Mesenchymal stem cell (in vitro differentiated cells and primary cell): ENCODE results near the gene ELMO1.

Experiments
- DNase-seq: peaks from one replicate; pipeline ENCODE4 v3.0.0-alpha.2; 2013
- H2AFZ ChIP-seq: one replicate; pipeline ENCODE4 v1.6.1; 2013; ENCODE audit warnings: low read depth, mild to moderate bottlenecking, control low read depth, inconsistent platforms, low read length, moderate library complexity
- H2AK5ac ChIP-seq: 2 replicates; pipeline ENCODE4 v1.6.1; 2013; ENCODE audit warnings: low read length, moderate library complexity, mild to moderate bottlenecking, inconsistent platforms; ENCODE audit not compliant: severe bottlenecking
- H2BK120ac ChIP-seq: one replicate; pipeline ENCODE4 v1.6.1; 2013; ENCODE audit warnings: low read depth, mild to moderate bottlenecking, inconsistent platforms, low read length, moderate library complexity
- H2BK12ac ChIP-seq, 2 experiments: one replicate each; pipeline ENCODE4 v1.6.1; 2013; ENCODE audit warnings: inconsistent platforms in 2 of 2, low read length in 2 of 2, mild to moderate bottlenecking in 2 of 2, moderate library complexity in 2 of 2, control low read depth in 1 of 2
- H2BK15ac ChIP-seq: one replicate; pipeline ENCODE4 v1.6.1; 2013; ENCODE audit warnings: mild to moderate bottlenecking, low read depth, inconsistent platforms; ENCODE audit not compliant: poor library complexity, severe bottlenecking
- H2BK5ac ChIP-seq: 2 replicates; pipeline ENCODE4 v1.6.1; 2013; ENCODE audit warnings: low read depth, mild to moderate bottlenecking, low read length, control low read depth, inconsistent platforms; ENCODE audit not compliant: poor library complexity, severe bottlenecking
- H3K14ac ChIP-seq, 2 experiments: one replicate each; pipeline ENCODE4 v1.6.1; 2013; ENCODE audit warnings: inconsistent platforms in 2 of 2, low read length in 2 of 2, control low read depth in 1 of 2, mild to moderate bottlenecking in 1 of 2, moderate library complexity in 1 of 2
- H3K18ac ChIP-seq, 2 experiments: one replicate each; pipeline ENCODE4 v1.6.1; 2013; ENCODE audit warnings: inconsistent platforms in 2 of 2, low read length in 2 of 2, control low read depth in 1 of 2, low read depth in 1 of 2, mild to moderate bottlenecking in 1 of 2
- H3K23ac ChIP-seq, 2 experiments: one replicate each; pipeline ENCODE4 v1.6.1; 2013; ENCODE audit warnings: inconsistent platforms in 2 of 2, low read length in 2 of 2, mild to moderate bottlenecking in 2 of 2, moderate library complexity in 2 of 2, control low read depth in 1 of 2
- H3K27ac ChIP-seq: 2 replicates; pipeline ENCODE4 v1.5.1; 2013; ENCODE audit warnings: mild to moderate bottlenecking, moderate library complexity, low read length, control low read depth, inconsistent platforms; ENCODE audit not compliant: poor library complexity, severe bottlenecking
- H3K27me3 ChIP-seq, 2 experiments: 2 replicates each; pipeline versions ENCODE4 v1.6.1 to v1.7.0; 2013; ENCODE audit warnings: low read length in 2 of 2, mild to moderate bottlenecking in 2 of 2, moderate library complexity in 2 of 2, control low read depth in 1 of 2, inconsistent platforms in 1 of 2; ENCODE audit not compliant: control insufficient read depth in 1 of 2, insufficient read depth in 1 of 2
- H3K36me3 ChIP-seq, 2 experiments: 2 replicates each; pipeline versions ENCODE4 v1.6.1 to v1.7.0; 2013; ENCODE audit warnings: low read length in 2 of 2, control low read depth in 1 of 2, inconsistent platforms in 1 of 2, low read depth in 1 of 2, mild to moderate bottlenecking in 1 of 2; ENCODE audit not compliant: insufficient read depth in 2 of 2, control insufficient read depth in 1 of 2
- H3K4ac ChIP-seq, 2 experiments: one replicate each; pipeline ENCODE4 v1.6.1; 2013; ENCODE audit warnings: inconsistent platforms in 2 of 2, low read length in 2 of 2, mild to moderate bottlenecking in 2 of 2, moderate library complexity in 2 of 2, control low read depth in 1 of 2, low read depth in 1 of 2
- H3K4me1 ChIP-seq: 2 replicates; pipeline ENCODE4 v1.6.1; 2013; ENCODE audit warnings: low read depth, low read length, control low read depth; ENCODE audit not compliant: control insufficient read depth, insufficient read depth
- H3K4me2 ChIP-seq: 2 replicates; pipeline ENCODE4 v1.6.1; 2013; ENCODE audit warnings: low read length, mild to moderate bottlenecking, inconsistent platforms; ENCODE audit not compliant: poor library complexity, severe bottlenecking
- H3K4me3 ChIP-seq, 2 experiments: 2 replicates each; pipeline versions ENCODE4 v1.5.1 to v1.7.0; 2013; ENCODE audit warnings: low read length in 2 of 2, mild to moderate bottlenecking in 2 of 2, control low read depth in 1 of 2, low read depth in 1 of 2; ENCODE audit not compliant: insufficient read depth in 1 of 2
- H3K79me1 ChIP-seq: replicated peaks from 2 replicates; pipeline ENCODE4 v1.6.1; 2013; ENCODE audit warnings: mild to moderate bottlenecking, control low read depth, low read length, inconsistent platforms; ENCODE audit not compliant: poor library complexity, severe bottlenecking
- H3K9ac ChIP-seq: 2 replicates; pipeline ENCODE4 v1.7.0; 2013; ENCODE audit warnings: mild to moderate bottlenecking, low read length, moderate library complexity
- H3K9me3 ChIP-seq: 2 replicates; pipeline ENCODE4 v1.7.0; 2013; ENCODE audit warnings: mild to moderate bottlenecking, low read length; ENCODE audit not compliant: control insufficient read depth
- H4K8ac ChIP-seq: one replicate; pipeline ENCODE4 v1.6.1; 2013; ENCODE audit warnings: inconsistent platforms, mild to moderate bottlenecking, low read length, moderate library complexity
- H4K91ac ChIP-seq: one replicate; pipeline ENCODE4 v1.6.1; 2013; ENCODE audit warnings: mild to moderate bottlenecking, low read length, inconsistent platforms
- WGBS: methylation state at CpG from one replicate; pipeline ENCODE4 v1.1.7; 2013; ENCODE audit warnings: mixed read lengths; 5-methylcytosine and 5-hydroxymethylcytosine counted together

ELMO1 gene

DNA sequence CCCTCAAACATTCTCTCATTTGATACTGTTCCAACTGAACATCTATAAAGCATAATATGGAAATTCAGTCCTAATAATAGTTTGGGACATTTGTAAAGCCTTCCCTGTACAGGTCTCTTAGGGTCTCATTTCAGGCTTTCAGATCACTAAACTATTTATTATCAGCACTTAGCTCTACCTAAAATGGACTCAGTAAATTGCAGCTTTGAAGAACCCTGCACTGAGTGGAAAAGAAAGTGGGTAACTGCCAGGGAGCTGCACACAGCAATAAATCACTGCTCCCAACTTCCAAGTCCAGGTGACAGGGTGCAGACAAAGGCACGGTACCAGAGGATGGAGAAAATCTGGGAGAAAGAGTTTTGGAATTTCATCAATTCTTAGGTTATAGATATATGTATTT is 559.5 kb downstream of the ELMO1 start:
- Histone ChIP-seq H3K4me1 (no peaks in the 10 kb centered on the region), H3K4me2 (no peak overlapping the region), H3K23ac (no peak overlapping the region), H3K9me3 (no peaks in the 10 kb centered on the region), H3K18ac (no peak overlapping the region), H3K9ac (no peak overlapping the region), H2BK12ac (no peak overlapping the region), H3K36me3 (no peaks in the 10 kb centered on the region), H3K4me3 (no peak overlapping the region), H3K14ac (no peak overlapping the region), H3K4ac (no peak overlapping the region), H4K8ac (no peak overlapping the region), H2BK5ac (no peak overlapping the region), H4K91ac (no peak overlapping the region), H3K27ac (no peak overlapping the region), H3K79me1 (no peaks in the 10 kb centered on the region), H2BK120ac (no peak overlapping the region), H2AFZ (no peak overlapping the region), H2BK15ac (no peak overlapping the region), H2AK5ac (no peak overlapping the region), H3K27me3 (peaks cover 0 to 26% of the 10 kb centered on the region in 2 experiments)
- no CpG with 5 or more reads among the region's 1 CpG for WGBS
- no peak for DNase-seq

DNA sequence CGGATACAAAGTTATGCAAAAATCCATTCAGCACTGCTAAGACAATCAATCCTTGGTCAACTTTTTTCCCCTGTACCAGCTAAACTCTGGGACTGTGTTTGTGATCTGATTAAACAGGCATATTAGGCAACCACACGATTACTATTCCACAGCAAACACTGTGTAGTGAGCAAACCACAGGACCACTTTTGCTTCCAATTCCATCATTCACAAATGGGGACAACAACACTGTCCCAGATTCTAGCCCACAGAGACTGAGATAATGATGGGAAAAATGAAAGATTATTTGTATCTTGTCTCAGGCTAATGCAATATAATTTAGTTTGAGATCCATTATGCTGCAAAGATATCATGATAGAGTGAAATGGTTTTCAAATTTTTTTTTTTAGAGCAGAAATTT is 560.7 kb downstream of the ELMO1 start:
- Histone ChIP-seq H3K14ac (no peak overlapping the region), H2BK5ac (no peak overlapping the region), H3K23ac (no peak overlapping the region), H3K18ac (no peak overlapping the region), H2AK5ac (no peak overlapping the region), H2AFZ (no peak overlapping the region), H3K4me2 (no peak overlapping the region), H2BK120ac (no peak overlapping the region), H3K9me3 (no peaks in the 10 kb centered on the region), H4K91ac (no peak overlapping the region), H3K4ac (no peak overlapping the region), H3K79me1 (no peaks in the 10 kb centered on the region), H3K4me1 (no peaks in the 10 kb centered on the region), H3K27me3 (peaks cover 0 to 26% of the 10 kb centered on the region in 2 experiments), H3K9ac (no peak overlapping the region), H3K27ac (no peak overlapping the region), H4K8ac (no peak overlapping the region), H3K4me3 (no peak overlapping the region), H2BK12ac (no peak overlapping the region), H2BK15ac (no peak overlapping the region), H3K36me3 (no peaks in the 10 kb centered on the region)
- DNase-seq: no peak
- 73% methylated on average over 2 of the region's 2 CpGs for WGBS

DNA sequence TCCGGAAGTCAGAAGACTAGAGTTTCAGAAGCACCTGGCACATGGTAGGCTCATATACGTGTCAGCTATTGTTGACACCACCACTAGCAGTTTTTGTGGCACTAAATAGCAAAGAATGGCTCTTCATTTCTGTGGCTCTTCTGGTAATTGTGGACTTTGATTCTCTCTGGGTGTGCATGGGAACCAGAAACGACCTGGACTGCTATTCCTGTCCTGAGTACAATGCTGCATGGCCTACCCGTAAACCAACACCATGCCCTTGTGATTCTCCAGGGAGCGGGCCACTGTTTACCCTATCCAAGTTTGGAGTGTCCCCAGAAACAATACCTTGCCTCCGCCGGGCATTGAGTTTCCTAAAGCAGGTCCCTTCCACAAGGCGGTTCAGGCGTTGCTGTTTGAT is 561.4 kb downstream of the ELMO1 start:
- Histone ChIP-seq H3K4ac (no peak overlapping the region), H2BK5ac (no peak overlapping the region), H2BK12ac (no peak overlapping the region), H3K4me2 (no peak overlapping the region), H3K9me3 (no peaks in the 10 kb centered on the region), H3K9ac (no peak overlapping the region), H4K91ac (no peak overlapping the region), H4K8ac (no peak overlapping the region), H2BK15ac (no peak overlapping the region), H2AK5ac (no peak overlapping the region), H3K27ac (no peak overlapping the region), H3K4me3 (no peak overlapping the region), H2AFZ (no peak overlapping the region), H2BK120ac (no peak overlapping the region), H3K4me1 (no peaks in the 10 kb centered on the region), H3K14ac (no peak overlapping the region), H3K36me3 (no peaks in the 10 kb centered on the region), H3K79me1 (no peaks in the 10 kb centered on the region), H3K23ac (no peak overlapping the region), H3K27me3 (peaks cover 0 to 26% of the 10 kb centered on the region in 2 experiments), H3K18ac (no peak overlapping the region)
- DNase-seq: no peak
- 84% methylated on average over 9 of the region's 9 CpGs for WGBS

DNA sequence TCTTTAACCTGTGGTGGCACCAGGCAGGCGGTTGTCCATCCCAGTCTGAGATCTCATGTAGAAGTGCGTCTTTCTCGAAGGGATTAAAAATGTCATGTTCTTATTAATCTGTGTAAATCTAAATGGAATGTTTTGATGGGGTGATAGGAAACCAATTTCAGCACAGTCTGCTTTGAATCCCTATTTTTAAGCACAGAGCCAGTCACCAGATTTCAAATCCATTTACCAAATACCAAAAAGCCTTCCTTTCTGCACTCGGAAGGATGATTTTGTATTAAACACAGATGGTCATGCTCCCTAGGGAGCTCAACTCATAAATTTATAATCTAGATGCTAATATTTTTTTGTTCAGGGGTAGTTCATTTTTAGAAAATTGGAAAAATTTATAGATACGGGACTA is 563.8 kb downstream of the ELMO1 start:
- Histone ChIP-seq H2BK120ac (no peak overlapping the region), H3K23ac (no peak overlapping the region), H2AK5ac (no peak overlapping the region), H3K27me3 (peaks cover 0 to 33% of the 10 kb centered on the region in 2 experiments), H3K4ac (no peak overlapping the region), H3K4me1 (no peaks in the 10 kb centered on the region), H3K79me1 (no peaks in the 10 kb centered on the region), H3K14ac (no peak overlapping the region), H3K4me2 (no peak overlapping the region), H3K9ac (no peak overlapping the region), H2BK5ac (no peak overlapping the region), H3K27ac (no peak overlapping the region), H3K4me3 (no peak overlapping the region), H2BK15ac (no peak overlapping the region), H3K9me3 (no peaks in the 10 kb centered on the region), H2AFZ (no peak overlapping the region), H4K91ac (no peak overlapping the region), H3K36me3 (no peaks in the 10 kb centered on the region), H3K18ac (no peak overlapping the region), H2BK12ac (no peak overlapping the region), H4K8ac (no peak overlapping the region)
- no peak for DNase-seq
- 92% methylated on average over 2 of the region's 5 CpGs for WGBS
